ENCODE measurements around the gene NUDT3. TPM values are rescaled to one million over a fixed set of nuclear protein-coding genes. Genes with fewer than 3 reads are reported as not detected.

NUDT3 gene
- total RNA-seq (2014; rRNA removed; shearing (Covaris generic)) = 11.5 and 13.8 TPM in 2 replicates
- 8.1 and 8.9 TPM in 2 replicates for polyA plus RNA-seq (2016; fragmentation: Nextera tagmentation; extraction: Ambion mirVana)

DNA sequence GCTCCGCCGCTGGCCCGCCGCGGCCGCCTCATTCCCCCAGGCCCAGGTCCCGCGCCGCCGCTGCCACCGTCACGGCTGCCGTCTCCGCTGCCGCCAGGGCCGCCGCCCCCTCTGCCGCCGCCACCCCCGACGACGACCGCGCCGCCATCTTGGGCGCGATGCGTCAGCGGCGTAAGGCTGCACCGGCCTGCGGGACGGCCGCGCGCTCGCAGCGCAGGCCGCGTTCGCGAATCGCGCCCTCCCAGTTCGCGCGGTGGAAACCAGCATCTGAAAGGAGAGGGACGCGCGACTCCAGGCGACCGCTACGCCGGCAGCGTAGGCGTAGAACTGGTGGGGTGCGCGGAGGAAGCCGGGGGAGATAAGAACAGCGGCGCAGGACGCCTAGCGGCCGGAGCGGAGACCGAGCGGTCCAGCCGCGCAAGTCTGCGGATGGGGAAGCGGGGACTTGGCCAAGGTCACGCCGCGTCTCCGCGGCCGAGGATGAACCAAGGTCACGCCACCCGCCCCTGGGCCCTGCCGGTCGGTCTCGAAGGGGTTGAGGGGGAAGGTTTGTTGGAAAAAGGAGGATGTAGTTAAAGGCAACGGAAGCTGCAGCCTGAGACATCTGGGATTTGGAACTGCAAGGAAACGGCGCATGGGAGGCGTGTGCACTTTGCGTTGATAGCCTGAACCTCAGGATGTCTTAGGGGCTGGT is at the start of gene NUDT3:
NUDT3 (minus strand) TSS at position 173 of the 694 bp plus-strand sequence. CDS start 307 bp downstream, outside the sequence.
- peak within 1 kb of the TSS; percentile 84 for H3K9ac ChIP-seq
- H3K79me2 ChIP-seq (ENCODE audit: insufficient read depth) = peaks cover 46% of the 10 kb centered on the region
- H3K4me2 ChIP-seq (ENCODE audit: unreplicated experiment) = peak within 1 kb of the TSS; percentile 97
- 1 to 2% methylated on average over 77 to 87 of the region's 87 CpGs for WGBS, 2 experiments (ENCODE audit: low coverage in 1 of 2, low lambda C conversion rate in 2 of 2, missing lambda C conversion rate in 2 of 2)
- peak within 1 kb of the TSS; percentile 87 for H2AFZ ChIP-seq
- peak; percentile 98 for DNase-seq
- no peaks in the 10 kb centered on the region; the same call in 1 of the 2 replicates for H4K20me1 ChIP-seq (ENCODE audit: insufficient read depth)
- TF ChIP-seq EZH2phosphoT487 (IDR thresholded peaks at IDR 0.05; ENCODE audit: insufficient read depth, low read depth) = no peak
- no peaks in the 10 kb centered on the region for H3K9me3 ChIP-seq (ENCODE audit: low read depth)
- H3K27me3 ChIP-seq (replicated peaks; ENCODE audit: insufficient read depth) = no peaks in the 10 kb centered on the region
- in situ Hi-C loops (cut with MboI) = no loop called here
- peaks cover 7% of the 10 kb centered on the region for H3K4me1 ChIP-seq (ENCODE audit: insufficient read depth)
- H3F3A ChIP-seq (ENCODE audit: insufficient read depth) = peaks cover 11% of the 10 kb centered on the region
- H3K4me3 ChIP-seq = peak within 1 kb of the TSS; percentile 76
- no peaks in the 10 kb centered on the region for H3K36me3 ChIP-seq (ENCODE audit: low read depth)
- H3K27ac ChIP-seq = peak within 1 kb of the TSS; percentile 69
- no peaks in the 10 kb centered on the region for H3K9me2 ChIP-seq (ENCODE audit: insufficient read depth)

GRCh38 chr6:34441526-34441925 is 49.1 kb upstream of the NUDT3 start:
- Histone ChIP-seq H3K4me1 (ENCODE audit: insufficient read depth) (no peaks in the 10 kb centered on the region), H3K27me3 (replicated peaks; ENCODE audit: insufficient read depth) (no peaks in the 10 kb centered on the region), H3K9ac (no peak overlapping the region), H3K27ac (no peak overlapping the region), H2AFZ (no peak overlapping the region), H4K20me1 (ENCODE audit: insufficient read depth) (no peaks in the 10 kb centered on the region), H3K36me3 (ENCODE audit: low read depth) (no peaks in the 10 kb centered on the region), H3K9me2 (ENCODE audit: insufficient read depth) (no peaks in the 10 kb centered on the region), H3K9me3 (ENCODE audit: low read depth) (no peaks in the 10 kb centered on the region), H3K4me3 (no peak overlapping the region), H3K79me2 (ENCODE audit: insufficient read depth) (no peaks in the 10 kb centered on the region), H3K4me2 (ENCODE audit: unreplicated experiment) (no peak overlapping the region), H3F3A (ENCODE audit: insufficient read depth) (no peaks in the 10 kb centered on the region)
- WGBS, 2 experiments (ENCODE audit: low coverage in 1 of 2, low lambda C conversion rate in 2 of 2, missing lambda C conversion rate in 2 of 2) = 34 to 38% methylated on average over 5 of the region's 5 CpGs
- TF ChIP-seq EZH2phosphoT487 (IDR thresholded peaks at IDR 0.05; ENCODE audit: insufficient read depth, low read depth) = no peak
- TF ChIP-seq EZH2 (IDR thresholded peaks at IDR 0.05; ENCODE audit: insufficient read depth, poor library complexity, severe bottlenecking) = no peak
- no peak for DNase-seq
- in situ Hi-C loops (cut with MboI) = no loop called here

- WGBS, 2 experiments (ENCODE audit: low coverage in 1 of 2, low lambda C conversion rate in 2 of 2, missing lambda C conversion rate in 2 of 2) = 40 to 63% methylated on average over 2 to 3 of the region's 3 CpGs
- Histone ChIP-seq H3K4me3 (no peak overlapping the region), H3K27ac (no peak overlapping the region), H3K27me3 (replicated peaks; ENCODE audit: insufficient read depth) (no peaks in the 10 kb centered on the region), H3K9me3 (ENCODE audit: low read depth) (no peaks in the 10 kb centered on the region), H3K9ac (no peak overlapping the region), H4K20me1 (ENCODE audit: insufficient read depth) (no peaks in the 10 kb centered on the region), H3F3A (ENCODE audit: insufficient read depth) (no peaks in the 10 kb centered on the region), H3K4me1 (ENCODE audit: insufficient read depth) (no peaks in the 10 kb centered on the region), H2AFZ (no peak overlapping the region), H3K4me2 (ENCODE audit: unreplicated experiment) (no peak overlapping the region), H3K36me3 (ENCODE audit: low read depth) (no peaks in the 10 kb centered on the region), H3K9me2 (ENCODE audit: insufficient read depth) (no peaks in the 10 kb centered on the region), H3K79me2 (ENCODE audit: insufficient read depth) (no peaks in the 10 kb centered on the region)
- DNase-seq = no peak
- no peak for TF ChIP-seq EZH2phosphoT487 (IDR thresholded peaks at IDR 0.05; ENCODE audit: insufficient read depth, low read depth)
- no peak for TF ChIP-seq EZH2 (IDR thresholded peaks at IDR 0.05; ENCODE audit: insufficient read depth, poor library complexity, severe bottlenecking)
- in situ Hi-C loops (cut with MboI) = no loop called here
Measured at GRCh38 chr6:34439442-34439841, 47.0 kb upstream of the NUDT3 start.

- H3F3A ChIP-seq (ENCODE audit: insufficient read depth) = no peaks in the 10 kb centered on the region
- no peak overlapping the region for H3K4me2 ChIP-seq (ENCODE audit: unreplicated experiment)
- no peak overlapping the region for H3K27ac ChIP-seq
- no peaks in the 10 kb centered on the region for H3K9me3 ChIP-seq (ENCODE audit: low read depth)
- no peaks in the 10 kb centered on the region for H4K20me1 ChIP-seq (ENCODE audit: insufficient read depth)
- H3K79me2 ChIP-seq (ENCODE audit: insufficient read depth) = no peaks in the 10 kb centered on the region
- H3K9me2 ChIP-seq (ENCODE audit: insufficient read depth) = no peaks in the 10 kb centered on the region
- 34 to 36% methylated on average over 4 of the region's 4 CpGs for WGBS, 2 experiments (ENCODE audit: low coverage in 1 of 2, low lambda C conversion rate in 2 of 2, missing lambda C conversion rate in 2 of 2)
- TF ChIP-seq EZH2 (IDR thresholded peaks at IDR 0.05; ENCODE audit: insufficient read depth, poor library complexity, severe bottlenecking) (no peak), EZH2phosphoT487 (IDR thresholded peaks at IDR 0.05; ENCODE audit: insufficient read depth, low read depth) (no peak)
- no peak overlapping the region for H2AFZ ChIP-seq
- no peaks in the 10 kb centered on the region for H3K27me3 ChIP-seq (replicated peaks; ENCODE audit: insufficient read depth)
- in situ Hi-C loops (cut with MboI) = no loop called here
- no peaks in the 10 kb centered on the region for H3K36me3 ChIP-seq (ENCODE audit: low read depth)
- DNase-seq = no peak
- no peaks in the 10 kb centered on the region for H3K4me1 ChIP-seq (ENCODE audit: insufficient read depth)
- no peak overlapping the region for H3K9ac ChIP-seq
- no peak overlapping the region for H3K4me3 ChIP-seq
Measured at GRCh38 chr6:34438705-34439104, 46.2 kb upstream of the NUDT3 start.
